GM12878 (cell line): ENCODE results near the gene EIF2D. TPM values are rescaled to one million over a fixed set of nuclear protein-coding genes. Genes with fewer than 3 reads are reported as not detected.

Source experiments
- ATAC-seq: fragments of 200-7000 bp; cut with Tn5 transposase; 3 replicates; pipeline ENCODE4 v1.9.1; 2020; ENCODE audit warnings: mild to moderate bottlenecking, moderate library complexity
- BruUV-seq: library from RNA; stranded (reverse); fragments of 400-500 nt; replicated peaks from 2 replicates; lab custom pipeline; 2021; lab: Mats Ljungman, UMichigan
- CTCF ChIA-PET: fragments of 300-600 bp; sonication (Branson Sonifier 250); formaldehyde crosslinking; extraction: SDS; loops from one replicate; lab custom pipeline; 2021; ENCODE audit warnings: inconsistent platforms; lab: Yijun Ruan, JAX
- POLR2A ChIA-PET: fragments of 350-600 bp; formaldehyde crosslinking; extraction: SDS; loops from one replicate; lab custom pipeline; 2021; ENCODE audit warnings: inconsistent platforms; lab: Charles Lee
- RAD21 ChIA-PET: fragments of 300-600 bp; sonication (Branson Sonifier 250); formaldehyde crosslinking; loops from one replicate; lab custom pipeline; 2023; ENCODE audit warnings: antibody characterized with exemption; ENCODE audit not compliant: unreplicated experiment; lab: Charles Lee
- SMC1A ChIA-PET: fragments of 300-600 bp; sonication (Branson Sonifier 250); formaldehyde crosslinking; loops from one replicate; lab custom pipeline; 2023; ENCODE audit not compliant: unreplicated experiment, uncharacterized antibody; lab: Charles Lee
- DNase-seq: peaks from one replicate; pipeline ENCODE4 v3.0.0-alpha.2; 2011; ENCODE audit warnings: low read depth, low spot score
- FAIRE-seq: peaks from 3 replicates; lab custom pipeline; 2011; peaks lifted over from hg19 to GRCh38; lab: Jason Lieb, UNC
- H2AFZ ChIP-seq: 2 replicates; pipeline ENCODE4 v1.6.0; 2011; ENCODE audit warnings: low read depth, low read length, control low read depth; ENCODE audit not compliant: control insufficient read depth
- H3K27ac ChIP-seq: 2 replicates; pipeline ENCODE4 v1.5.1; 2011; ENCODE audit warnings: control low read depth; ENCODE audit not compliant: control insufficient read depth, insufficient read depth
- H3K27me3 ChIP-seq, 2 experiments: replicated peaks in 1 of 2; 2 replicates each; pipeline versions ENCODE4 v1.6.0 to v1.6.1; 2011; ENCODE audit warnings: low read length in 1 of 2; ENCODE audit not compliant: control insufficient read depth in 2 of 2, insufficient read depth in 2 of 2
- H3K36me3 ChIP-seq, 2 experiments: 2 replicates each; pipeline ENCODE4 v1.5.1; 2011; ENCODE audit warnings: low read length in 1 of 2; ENCODE audit not compliant: control insufficient read depth in 2 of 2, insufficient read depth in 2 of 2
- H3K4me1 ChIP-seq: 2 replicates; pipeline ENCODE4 v1.6.1; 2011; ENCODE audit warnings: mild to moderate bottlenecking, low read length, moderate library complexity, mixed read lengths; ENCODE audit not compliant: control insufficient read depth, insufficient read depth
- H3K4me2 ChIP-seq: 2 replicates; pipeline ENCODE4 v1.6.0; 2011; ENCODE audit warnings: control low read depth; ENCODE audit not compliant: control insufficient read depth, insufficient read depth
- H3K4me3 ChIP-seq: fragments of 200-600 bp; sonication (generic); 2 replicates; pipeline ENCODE4 v1.5.1; 2016
- H3K79me2 ChIP-seq: 2 replicates; pipeline ENCODE4 v1.6.0; 2011; ENCODE audit warnings: low read length; ENCODE audit not compliant: control insufficient read depth, insufficient read depth
- H3K9ac ChIP-seq: 2 replicates; pipeline ENCODE4 v1.8.0; 2011; ENCODE audit warnings: low read length, control low read depth, mixed read lengths; ENCODE audit not compliant: control insufficient read depth, insufficient read depth
- H3K9me3 ChIP-seq: replicated peaks from 3 replicates; pipeline ENCODE4 v1.5.1; 2011; ENCODE audit warnings: mild to moderate bottlenecking, low read length; ENCODE audit not compliant: control insufficient read depth, insufficient read depth
- H4K20me1 ChIP-seq: 2 replicates; pipeline ENCODE4 v1.6.0; 2011; ENCODE audit not compliant: control insufficient read depth, insufficient read depth
- CBFB ChIP-seq: IDR thresholded peaks from 2 replicates; pipeline ENCODE4 v1.6.1; 2016; ENCODE audit warnings: antibody characterized with exemption, low read depth
- EED ChIP-seq: sonication (generic); IDR thresholded peaks from 2 replicates; pipeline ENCODE4 v1.6.1; 2016; ENCODE audit warnings: antibody characterized with exemption, low read depth
- EP300 ChIP-seq, 2 experiments: fragments of 150-350 bp in 1 of 2; IDR thresholded peaks; 2 replicates each; pipeline ENCODE4 v1.6.1; 2011 to 2012; ENCODE audit warnings: low read depth in 2 of 2, low read length in 2 of 2, borderline replicate concordance in 1 of 2, improper control_type of control experiment in 1 of 2, inconsistent platforms in 1 of 2; ENCODE audit not compliant: control insufficient read depth in 1 of 2
- FOXK2 ChIP-seq: fragments of 450-650 bp; IDR thresholded peaks from 2 replicates; pipeline ENCODE4 v1.6.1; 2017; ENCODE audit warnings: mild to moderate bottlenecking, moderate library complexity
- FOXM1 ChIP-seq: IDR thresholded peaks from 2 replicates; pipeline ENCODE4 v1.6.1; 2012; ENCODE audit warnings: low read depth, mild to moderate bottlenecking, inconsistent platforms, low read length, moderate library complexity
- HDAC6 ChIP-seq: fragments of 200-600 bp; sonication (generic); IDR thresholded peaks from one replicate; pipeline ENCODE4 v1.8.0; 2017; ENCODE audit warnings: antibody characterized with exemption; ENCODE audit not compliant: unreplicated experiment
- PAX8 ChIP-seq: fragments of 450-650 bp; IDR thresholded peaks from 2 replicates; pipeline ENCODE4 v1.6.1; 2017; ENCODE audit warnings: mild to moderate bottlenecking, moderate library complexity
- PKNOX1 ChIP-seq: fragments of 450-650 bp; IDR thresholded peaks from 2 replicates; pipeline ENCODE4 v1.6.1; 2016; ENCODE audit warnings: mild to moderate bottlenecking
- POLR2AphosphoS2 ChIP-seq: IDR thresholded peaks from 2 replicates; pipeline ENCODE4 v1.6.1; 2011; ENCODE audit warnings: low read depth, mild to moderate bottlenecking, low read length, improper control_type of control experiment, moderate library complexity
- RFX5 ChIP-seq: IDR thresholded peaks from 2 replicates; pipeline ENCODE4 v1.6.1; 2011; ENCODE audit warnings: low read depth, low read length, improper control_type of control experiment
- SMAD1 ChIP-seq: fragments of 450-650 bp; IDR thresholded peaks from 2 replicates; pipeline ENCODE4 v1.6.1; 2018; ENCODE audit warnings: mild to moderate bottlenecking, low read depth; ENCODE audit not compliant: partially characterized antibody
- SUZ12 ChIP-seq: fragments of 200-600 bp; sonication (generic); IDR thresholded peaks from one replicate; pipeline ENCODE4 v1.6.1; 2018; ENCODE audit warnings: antibody characterized with exemption, mild to moderate bottlenecking; ENCODE audit not compliant: unreplicated experiment
- TCF12 ChIP-seq: IDR thresholded peaks from 2 replicates; pipeline ENCODE4 v1.6.1; 2011; ENCODE audit warnings: low read depth, mild to moderate bottlenecking, low read length
- USF1 ChIP-seq: IDR thresholded peaks from 2 replicates; pipeline ENCODE4 v1.6.1; 2011; ENCODE audit warnings: borderline replicate concordance, low read depth, mild to moderate bottlenecking, moderate library complexity, mixed read lengths, low read length; ENCODE audit not compliant: insufficient read depth; ENCODE audit errors: extremely low read length
- ZNF384 ChIP-seq: IDR thresholded peaks from 2 replicates; pipeline ENCODE4 v1.6.1; 2012; ENCODE audit warnings: low read depth, mild to moderate bottlenecking, low read length, improper control_type of control experiment, borderline replicate concordance
- ZZZ3 ChIP-seq: IDR thresholded peaks from 2 replicates; pipeline ENCODE4 v1.6.1; 2011; ENCODE audit warnings: low read depth; ENCODE audit not compliant: control insufficient read depth, insufficient read length
- WGBS: methylation state at CpG from one replicate; pipeline ENCODE4 v1.1.6; 2016; ENCODE audit warnings: low lambda C conversion rate; ENCODE audit not compliant: insufficient replicate concordance, insufficient coverage; ENCODE audit errors: missing lambda C conversion rate; 5-methylcytosine and 5-hydroxymethylcytosine counted together
- in situ Hi-C: fragments of 300-500 bp; cut with MboI; formaldehyde crosslinking; loops from 9 replicates; pipeline ENCODE4 v1.14.3; 2018; ENCODE audit warnings: mixed read lengths
- intact Hi-C: fragments of 100-400 bp; cut with micrococcal nuclease; formaldehyde crosslinking; loops from one replicate; pipeline ENCODE4 v1.14.2; 2022; ENCODE audit not compliant: unreplicated experiment
- polyA plus RNA-seq, 11 experiments: library from polyadenylated mRNA; depleted of rRNA in 4 of 11; unstranded in 6 of 11; stranded (reverse) in 5 of 11; fragments of >200 nt; fragmentation: Nextera tagmentation in 4 of 11; fragmentation: Illumina TruSeq in 1 of 11; extraction: Ambion mirVana in 4 of 11; extraction: Trizol in 1 of 11; gene quantifications; 1 replicate in 1 of 11; 2 replicates in 10 of 11; pipeline versions ENCODE4 v1.2.1 to v1.2.3, GENCODE V29; 2011 to 2016; ENCODE audit warnings: inconsistent platforms in 2 of 11, missing spikeins in 2 of 11, low read depth in 1 of 11
- total RNA-seq, 4 experiments: library from RNA; depleted of rRNA in 3 of 4; stranded (reverse); fragments of >200 nt in 3 of 4; fragmentation: Illumina TruSeq in 1 of 4; extraction: Trizol in 1 of 4; gene quantifications; 2 replicates each; pipeline versions ENCODE4 v1.2.1 to v1.2.3, GENCODE V29; 2013 to 2021

EIF2D gene
- total and polyA plus RNA-seq, 10 of the 15 experiments (the other 5 are each of a cell fraction or from before 2014, with no cell fraction given): 65.2 to 133 (median 79.0) TPM

- ATAC-seq (no peak), FAIRE-seq (no peak), DNase-seq (no peak)
- intact Hi-C loops (no loop called here), in situ Hi-C loops (no loop called here)
- no TSS peak for BruUV-seq
- H4K20me1 ChIP-seq: no peaks in the 10 kb centered on the region
- H3K27ac ChIP-seq: no peak overlapping the region
- H3K9me3 ChIP-seq: no peaks in the 10 kb centered on the region
- H3K27me3 ChIP-seq: no peaks in the 10 kb centered on the region
- ChIA-PET CTCF (interaction anchor here (0.6 to 2.6 kb wide), 5 partner anchors 23 to 77 kb away, joined by 3 to 20 read pairs (median 3); no protein-coding TSS in a partner anchor), SMC1A (interaction anchor here (0.6 to 21.1 kb wide), 4 partner anchors 9 to 88 kb away, joined by 4 to 476 read pairs (median 4); no protein-coding TSS in a partner anchor), POLR2A (interaction anchor here (1.1 to 7.0 kb wide), 2 partner anchors 29 to 33 kb away, joined by 3 to 66 read pairs; no protein-coding TSS in a partner anchor), RAD21 (interaction anchor here (0.7 to 1.2 kb wide), 2 partner anchors 30 to 52 kb away, joined by 3 read pairs; no protein-coding TSS in a partner anchor)
- peaks cover 11% of the 10 kb centered on the region for H3K4me1 ChIP-seq
- TF ChIP-seq ZZZ3 (no peak), ZNF384 (no peak), EP300 (IDR thresholded peaks at IDR 0.05; ENCODE audit: borderline replicate concordance in 1 of 2, control insufficient read depth in 1 of 2, low read depth in 2 of 2, low read length in 2 of 2) (no peak)
- peaks cover 2% of the 10 kb centered on the region; the same call in 1 of the 2 replicates for H3K79me2 ChIP-seq
- no peaks in the 10 kb centered on the region for H3K36me3 ChIP-seq
- 50% methylated on average over 2 of the region's 2 CpGs for WGBS
- no peak overlapping the region for H3K9ac ChIP-seq
- no peak overlapping the region for H3K4me3 ChIP-seq
- no peak overlapping the region for H3K4me2 ChIP-seq
- H2AFZ ChIP-seq: no peak overlapping the region
These were observed 61.8 kb downstream of the EIF2D start for GRCh38 chr1:206550446-206550845.

GRCh38 chr1:206547104-206547503 is 65.2 kb downstream of the EIF2D start:
- ChIA-PET CTCF (interaction anchor here (1.6 to 9.4 kb wide), 10 partner anchors 12 to 117 kb away, joined by 5 to 440 read pairs (median 32); no protein-coding TSS in a partner anchor), RAD21 (interaction anchor here (1.0 to 5.2 kb wide), 10 partner anchors 10 to 68 kb away, joined by 3 to 95 read pairs (median 24); no protein-coding TSS in a partner anchor), POLR2A (no interaction called here), SMC1A (interaction anchor here (2.0 to 10.8 kb wide), 6 partner anchors 8 to 63 kb away, joined by 9 to 311 read pairs (median 22); no protein-coding TSS in a partner anchor)
- intact Hi-C loops: no loop called here
- BruUV-seq: no TSS peak
- ATAC-seq (no peak), FAIRE-seq (no peak), DNase-seq (no peak)
- Histone ChIP-seq H3K36me3 (no peaks in the 10 kb centered on the region), H3K9me3 (no peaks in the 10 kb centered on the region), H3K9ac (no peak overlapping the region), H3K27ac (no peak overlapping the region), H3K27me3 (no peaks in the 10 kb centered on the region), H3K4me1 (no peaks in the 10 kb centered on the region; the same call in 1 of the 2 replicates), H3K79me2 (no peaks in the 10 kb centered on the region), H3K4me3 (no peak overlapping the region), H3K4me2 (no peak overlapping the region), H2AFZ (no peak overlapping the region), H4K20me1 (no peaks in the 10 kb centered on the region)
- 63% methylated on average over 7 of the region's 7 CpGs for WGBS
- in situ Hi-C loops: loop anchor here (5.0 kb wide), 1 partner anchor 35 kb away; no protein-coding TSS in a partner anchor
- no peak for TF ChIP-seq SUZ12
- no peak for TF ChIP-seq PAX8
- TF ChIP-seq USF1: no peak
- TF ChIP-seq CBFB: no peak
- no peak for TF ChIP-seq SMAD1
- TF ChIP-seq HDAC6: no peak
- no peak for TF ChIP-seq EED
- TF ChIP-seq TCF12: no peak
- TF ChIP-seq FOXM1: no peak
- no peak for TF ChIP-seq POLR2AphosphoS2
- no peak for TF ChIP-seq PKNOX1
- no peak for TF ChIP-seq FOXK2
- TF ChIP-seq RFX5: no peak
